Ishikawa (cell line): ENCODE data around the gene DACT3.
A peak's percentile ranks its signal among the peaks of the same experiment; 100 is the strongest.

Experiments
- CEBPB ChIP-seq: IDR thresholded peaks from 2 replicates; pipeline ENCODE4 v1.6.1; 2012
- CREB1 ChIP-seq: IDR thresholded peaks from 2 replicates; pipeline ENCODE4 v1.6.1; 2012; ENCODE audit warnings: low read depth
- EGR1 ChIP-seq: IDR thresholded peaks from 2 replicates; pipeline ENCODE4 v1.6.1; 2012
- EP300 ChIP-seq: IDR thresholded peaks from 2 replicates; pipeline ENCODE4 v1.6.1; 2012; ENCODE audit warnings: borderline replicate concordance
- FOXM1 ChIP-seq: IDR thresholded peaks from 2 replicates; pipeline ENCODE4 v1.6.1; 2012; ENCODE audit warnings: low read depth, borderline replicate concordance
- NFIC ChIP-seq: IDR thresholded peaks from 2 replicates; pipeline ENCODE4 v1.6.1; 2012
- RAD21 ChIP-seq: IDR thresholded peaks from 2 replicates; pipeline ENCODE4 v1.6.1; 2012; ENCODE audit warnings: low read depth
- TAF1 ChIP-seq: IDR thresholded peaks from 2 replicates; pipeline ENCODE4 v1.6.1; 2012; ENCODE audit warnings: low read depth, mild to moderate bottlenecking
- TCF12 ChIP-seq: IDR thresholded peaks from 2 replicates; pipeline ENCODE4 v1.6.1; 2012; ENCODE audit warnings: low read depth
- TEAD4 ChIP-seq: IDR thresholded peaks from 2 replicates; pipeline ENCODE4 v1.6.1; 2012
- YY1 ChIP-seq: IDR thresholded peaks from 2 replicates; pipeline ENCODE4 v1.6.1; 2012; ENCODE audit warnings: low read depth
- ZBTB7A ChIP-seq: IDR thresholded peaks from 2 replicates; pipeline ENCODE4 v1.6.1; 2012; ENCODE audit warnings: low read depth
- TF ChIP-seq, protein P1 (sequence below): IDR thresholded peaks from 2 replicates; pipeline ENCODE4 v1.6.1; 2012; ENCODE audit warnings: low read depth, mild to moderate bottlenecking
- TF ChIP-seq, protein P2 (sequence below): IDR thresholded peaks from 2 replicates; pipeline ENCODE4 v1.6.1; 2012
- TF ChIP-seq, protein P3 (sequence below): IDR thresholded peaks from 2 replicates; pipeline ENCODE4 v1.6.1; 2012

DACT3 gene

DNA sequence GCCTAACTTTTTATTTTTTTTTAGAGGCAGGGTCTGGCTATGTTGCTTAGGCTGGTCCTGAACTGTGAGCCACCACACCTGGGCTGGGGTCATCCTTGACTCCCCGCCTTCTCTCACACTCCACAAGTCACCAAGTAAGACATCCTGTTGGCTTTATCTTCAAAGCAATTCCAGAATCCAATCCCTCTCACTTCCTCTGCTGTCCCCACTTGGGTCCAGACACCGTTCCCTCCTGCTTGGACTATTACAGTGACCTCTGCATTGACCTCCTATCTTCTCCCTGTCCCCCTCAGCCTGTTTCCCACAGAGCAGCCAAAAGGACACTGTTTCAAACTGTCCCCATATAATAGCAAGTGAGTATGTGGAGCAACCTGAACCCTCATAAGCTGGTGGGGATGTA, 20.3 kb downstream of the DACT3 start:
- no peak for TF ChIP-seq NFIC

DNA sequence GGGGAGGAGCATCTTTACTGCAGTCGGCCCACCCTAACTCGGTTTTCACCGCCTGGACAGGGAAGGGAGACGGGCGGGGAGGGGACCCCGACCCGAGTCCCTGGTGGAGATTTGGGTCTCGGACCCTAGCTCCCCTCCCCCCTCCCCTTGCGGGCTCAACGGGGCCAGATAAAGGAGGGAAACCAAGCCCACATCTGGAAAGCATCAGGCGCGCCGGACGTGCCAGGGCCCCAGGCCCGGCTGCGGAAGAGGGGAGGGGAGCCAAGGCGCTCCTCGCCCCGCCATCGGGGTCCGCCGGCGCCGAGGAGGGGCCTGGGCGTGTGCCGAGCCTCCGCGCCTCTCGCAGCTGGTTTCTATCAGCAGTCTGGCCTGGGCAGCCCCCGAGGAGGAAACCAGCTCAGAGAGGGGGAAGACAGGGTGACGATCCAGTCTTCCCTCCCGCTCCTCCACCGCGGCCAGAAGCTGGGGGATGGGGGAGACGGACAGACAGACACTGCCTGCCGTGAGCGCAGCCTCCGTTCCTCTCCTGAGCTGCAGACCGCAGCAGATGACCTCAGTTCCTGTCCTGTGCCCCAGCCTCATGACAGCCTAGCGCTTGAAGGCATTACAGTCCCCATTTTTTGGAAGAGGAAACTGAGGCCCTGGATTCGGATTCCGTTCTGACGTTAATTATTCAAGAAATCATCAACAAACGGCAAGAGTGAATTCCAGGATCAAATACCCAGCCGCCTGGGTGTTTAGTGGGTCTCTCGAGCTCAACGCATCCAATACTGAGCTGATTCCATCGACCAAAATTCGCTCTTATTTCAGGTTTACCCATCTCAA, 21.4 kb downstream of the DACT3 start:
- no peak for TF ChIP-seq EGR1
- TF ChIP-seq ZBTB7A: peak; percentile 53; the same call in 1 of the 2 replicates
- TF ChIP-seq NFIC: no peak
- TF ChIP-seq, protein P1, sequence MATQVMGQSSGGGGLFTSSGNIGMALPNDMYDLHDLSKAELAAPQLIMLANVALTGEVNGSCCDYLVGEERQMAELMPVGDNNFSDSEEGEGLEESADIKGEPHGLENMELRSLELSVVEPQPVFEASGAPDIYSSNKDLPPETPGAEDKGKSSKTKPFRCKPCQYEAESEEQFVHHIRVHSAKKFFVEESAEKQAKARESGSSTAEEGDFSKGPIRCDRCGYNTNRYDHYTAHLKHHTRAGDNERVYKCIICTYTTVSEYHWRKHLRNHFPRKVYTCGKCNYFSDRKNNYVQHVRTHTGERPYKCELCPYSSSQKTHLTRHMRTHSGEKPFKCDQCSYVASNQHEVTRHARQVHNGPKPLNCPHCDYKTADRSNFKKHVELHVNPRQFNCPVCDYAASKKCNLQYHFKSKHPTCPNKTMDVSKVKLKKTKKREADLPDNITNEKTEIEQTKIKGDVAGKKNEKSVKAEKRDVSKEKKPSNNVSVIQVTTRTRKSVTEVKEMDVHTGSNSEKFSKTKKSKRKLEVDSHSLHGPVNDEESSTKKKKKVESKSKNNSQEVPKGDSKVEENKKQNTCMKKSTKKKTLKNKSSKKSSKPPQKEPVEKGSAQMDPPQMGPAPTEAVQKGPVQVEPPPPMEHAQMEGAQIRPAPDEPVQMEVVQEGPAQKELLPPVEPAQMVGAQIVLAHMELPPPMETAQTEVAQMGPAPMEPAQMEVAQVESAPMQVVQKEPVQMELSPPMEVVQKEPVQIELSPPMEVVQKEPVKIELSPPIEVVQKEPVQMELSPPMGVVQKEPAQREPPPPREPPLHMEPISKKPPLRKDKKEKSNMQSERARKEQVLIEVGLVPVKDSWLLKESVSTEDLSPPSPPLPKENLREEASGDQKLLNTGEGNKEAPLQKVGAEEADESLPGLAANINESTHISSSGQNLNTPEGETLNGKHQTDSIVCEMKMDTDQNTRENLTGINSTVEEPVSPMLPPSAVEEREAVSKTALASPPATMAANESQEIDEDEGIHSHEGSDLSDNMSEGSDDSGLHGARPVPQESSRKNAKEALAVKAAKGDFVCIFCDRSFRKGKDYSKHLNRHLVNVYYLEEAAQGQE: no peak
- no peak for TF ChIP-seq FOXM1
- TF ChIP-seq, protein P2, sequence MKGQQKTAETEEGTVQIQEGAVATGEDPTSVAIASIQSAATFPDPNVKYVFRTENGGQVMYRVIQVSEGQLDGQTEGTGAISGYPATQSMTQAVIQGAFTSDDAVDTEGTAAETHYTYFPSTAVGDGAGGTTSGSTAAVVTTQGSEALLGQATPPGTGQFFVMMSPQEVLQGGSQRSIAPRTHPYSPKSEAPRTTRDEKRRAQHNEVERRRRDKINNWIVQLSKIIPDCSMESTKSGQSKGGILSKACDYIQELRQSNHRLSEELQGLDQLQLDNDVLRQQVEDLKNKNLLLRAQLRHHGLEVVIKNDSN: no peak
- TF ChIP-seq CREB1: no peak
- TF ChIP-seq RAD21: no peak
- TF ChIP-seq EP300: no peak
- no peak for TF ChIP-seq TEAD4
- TF ChIP-seq, protein P3, sequence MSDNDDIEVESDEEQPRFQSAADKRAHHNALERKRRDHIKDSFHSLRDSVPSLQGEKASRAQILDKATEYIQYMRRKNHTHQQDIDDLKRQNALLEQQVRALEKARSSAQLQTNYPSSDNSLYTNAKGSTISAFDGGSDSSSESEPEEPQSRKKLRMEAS: 0 out of 2 replicates have a peak, but pooled peaks have one; percentile 7
- no peak for TF ChIP-seq CEBPB
- TF ChIP-seq YY1: no peak
- peak; percentile 48; the same call in 1 of the 2 replicates for TF ChIP-seq TCF12
- 0 out of 2 replicates have a peak, but pooled peaks have one; percentile 25 for TF ChIP-seq TAF1

DNA sequence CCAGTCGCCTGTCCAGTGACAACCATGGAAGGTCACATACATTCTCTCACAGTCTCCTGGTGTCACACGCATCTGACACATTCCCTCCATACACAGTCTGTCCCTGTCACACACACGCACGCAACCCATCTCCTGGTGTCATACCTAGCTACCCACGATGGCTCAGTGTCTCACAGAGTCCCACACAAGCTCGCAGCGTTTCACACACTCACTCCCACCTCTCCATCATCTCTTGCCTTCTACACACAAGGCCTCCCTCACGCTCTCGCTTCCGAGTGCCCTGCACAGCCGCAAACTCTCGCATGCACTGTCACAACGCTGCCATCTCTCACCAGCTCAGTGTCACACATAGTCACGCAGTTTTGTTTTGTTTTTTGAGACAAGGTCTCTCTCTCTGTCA, 23.8 kb downstream of the DACT3 start:
- TF ChIP-seq NFIC (no peak), EP300 (no peak), TCF12 (no peak), ZBTB7A (no peak), TAF1 (no peak), FOXM1 (no peak), RAD21 (no peak), CEBPB (no peak), TEAD4 (no peak), YY1 (no peak)
- TF ChIP-seq, protein P1: no peak
- TF ChIP-seq, protein P2: no peak
- TF ChIP-seq, protein P3: no peak

DNA sequence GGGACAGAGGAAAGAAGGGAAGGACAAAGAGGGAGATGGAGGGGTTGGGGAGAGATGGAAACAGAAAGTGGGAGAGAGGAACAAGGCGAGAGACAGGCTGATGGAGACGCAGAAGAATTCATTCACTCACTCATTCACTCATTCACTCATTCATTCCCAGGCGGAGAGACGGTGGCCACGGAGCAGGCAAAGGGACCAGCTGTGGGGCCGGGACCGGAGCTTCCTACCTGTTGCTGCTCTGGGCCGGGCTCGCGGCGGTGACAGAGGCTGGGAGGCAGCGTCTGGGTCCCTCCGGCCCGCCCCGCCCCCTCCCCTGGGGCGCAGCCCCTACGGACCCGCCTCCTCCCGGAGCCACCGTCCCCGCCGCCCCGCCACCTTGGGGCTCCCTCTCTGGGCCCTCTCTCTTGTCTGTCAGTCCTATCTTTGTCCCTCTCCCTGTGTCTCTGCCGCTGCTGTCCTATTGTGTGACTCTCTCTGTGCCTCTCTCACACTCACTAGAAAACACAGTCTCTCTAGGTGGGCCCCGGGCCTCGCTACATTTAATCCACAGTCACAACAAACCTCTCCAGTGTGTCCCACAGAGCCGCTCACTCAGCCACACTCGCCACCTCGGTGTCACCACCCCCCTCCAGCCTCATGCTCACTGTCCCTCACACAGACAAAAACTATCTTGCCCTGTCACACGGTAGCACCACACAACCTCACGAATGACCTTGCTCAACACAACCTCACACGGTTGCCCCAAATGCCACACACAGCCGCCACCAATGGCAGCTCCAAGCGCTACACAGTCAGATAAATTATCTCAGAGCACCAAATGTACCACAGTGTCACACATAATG, 24.8 kb downstream of the DACT3 start, which contains the start of gene GNG8:
GNG8 (minus strand) TSS at position 283 of the 842 bp plus-strand sequence. CDS start 1,520 bp downstream, outside the sequence.
- TF ChIP-seq ZBTB7A: no peak
- no peak for TF ChIP-seq TCF12
- TF ChIP-seq, protein P3: no peak
- TF ChIP-seq EGR1: no peak
- TF ChIP-seq RAD21: no peak
- TF ChIP-seq TAF1: no peak
- TF ChIP-seq, protein P1: no peak
- TF ChIP-seq CREB1: no peak
- TF ChIP-seq, protein P2: no peak
- no peak for TF ChIP-seq YY1
- no peak for TF ChIP-seq CEBPB
- no peak for TF ChIP-seq NFIC
